ENCODE data around the gene PLEKHG4B. TPM values are rescaled to one million over a fixed set of nuclear protein-coding genes. Genes with fewer than 3 reads are reported as not detected.

Gene PLEKHG4B
- total RNA-seq, 1 donor from 2014 or later: 6.8 TPM

- Mint-ChIP-seq H3K27me3 (ENCODE audit: unreplicated experiment) (peaks cover 17% of the 10 kb centered on the region), H3K36me3 (ENCODE audit: low read depth, unreplicated experiment) (peaks cover 15% of the 10 kb centered on the region), H3K4me1 (ENCODE audit: unreplicated experiment) (no peaks in the 10 kb centered on the region), H3K27ac (ENCODE audit: unreplicated experiment) (no peak overlapping the region), H3K9me3 (ENCODE audit: unreplicated experiment) (peaks cover 5% of the 10 kb centered on the region), H3K4me3 (ENCODE audit: unreplicated experiment) (no peak overlapping the region)
- TF ChIP-seq CTCF (IDR thresholded peaks at IDR 0.05; ENCODE audit: unreplicated experiment): no peak
- DNase-seq (ENCODE audit: low spot score): no peak
Measured at GRCh38 chr5:145585-146323, 53.8 kb downstream of the PLEKHG4B start.

GRCh38 chr5:147751-148150, 55.8 kb downstream of the PLEKHG4B start:
- no peak for TF ChIP-seq CTCF (IDR thresholded peaks at IDR 0.05; ENCODE audit: unreplicated experiment)
- Mint-ChIP-seq H3K27me3 (ENCODE audit: unreplicated experiment) (peaks cover 10% of the 10 kb centered on the region), H3K36me3 (ENCODE audit: low read depth, unreplicated experiment) (peaks cover 9% of the 10 kb centered on the region), H3K9me3 (ENCODE audit: unreplicated experiment) (peaks cover 5% of the 10 kb centered on the region), H3K4me3 (ENCODE audit: unreplicated experiment) (peak overlapping the region; percentile 61), H3K4me1 (ENCODE audit: unreplicated experiment) (no peaks in the 10 kb centered on the region), H3K27ac (ENCODE audit: unreplicated experiment) (no peak overlapping the region)
- no peak for DNase-seq (ENCODE audit: low spot score)

GRCh38 chr5:149745-150485, 57.9 kb downstream of the PLEKHG4B start:
- H3K4me3 Mint-ChIP-seq (ENCODE audit: unreplicated experiment): no peak overlapping the region
- peaks cover 3% of the 10 kb centered on the region for H3K4me1 Mint-ChIP-seq (ENCODE audit: unreplicated experiment)
- TF ChIP-seq CTCF (IDR thresholded peaks at IDR 0.05; ENCODE audit: unreplicated experiment): no peak
- peaks cover 9% of the 10 kb centered on the region for H3K36me3 Mint-ChIP-seq (ENCODE audit: low read depth, unreplicated experiment)
- H3K27ac Mint-ChIP-seq (ENCODE audit: unreplicated experiment): no peak overlapping the region
- H3K27me3 Mint-ChIP-seq (ENCODE audit: unreplicated experiment): peaks cover 5% of the 10 kb centered on the region
- peaks cover 5% of the 10 kb centered on the region for H3K9me3 Mint-ChIP-seq (ENCODE audit: unreplicated experiment)
- no peak for DNase-seq (ENCODE audit: low spot score)

- no peak for TF ChIP-seq CTCF (IDR thresholded peaks at IDR 0.05; ENCODE audit: unreplicated experiment)
- peaks cover 3% of the 10 kb centered on the region for H3K4me1 Mint-ChIP-seq (ENCODE audit: unreplicated experiment)
- no peak overlapping the region for H3K4me3 Mint-ChIP-seq (ENCODE audit: unreplicated experiment)
- DNase-seq (ENCODE audit: low spot score): no peak
- H3K9me3 Mint-ChIP-seq (ENCODE audit: unreplicated experiment): peaks cover 5% of the 10 kb centered on the region
- H3K27me3 Mint-ChIP-seq (ENCODE audit: unreplicated experiment): peaks cover 2% of the 10 kb centered on the region
- no peak overlapping the region for H3K27ac Mint-ChIP-seq (ENCODE audit: unreplicated experiment)
- H3K36me3 Mint-ChIP-seq (ENCODE audit: low read depth, unreplicated experiment): peaks cover 9% of the 10 kb centered on the region
Measured at GRCh38 chr5:150746-151145, 58.8 kb downstream of the PLEKHG4B start.

- DNase-seq (ENCODE audit: low spot score): no peak
- Mint-ChIP-seq H3K27me3 (ENCODE audit: unreplicated experiment) (peaks cover 2% of the 10 kb centered on the region), H3K27ac (ENCODE audit: unreplicated experiment) (no peak overlapping the region), H3K9me3 (ENCODE audit: unreplicated experiment) (peaks cover 5% of the 10 kb centered on the region), H3K4me1 (ENCODE audit: unreplicated experiment) (peaks cover 3% of the 10 kb centered on the region), H3K4me3 (ENCODE audit: unreplicated experiment) (no peak overlapping the region), H3K36me3 (ENCODE audit: low read depth, unreplicated experiment) (peaks cover 11% of the 10 kb centered on the region)
- TF ChIP-seq CTCF (IDR thresholded peaks at IDR 0.05; ENCODE audit: unreplicated experiment): no peak
Measured at GRCh38 chr5:152077-152476, 60.1 kb downstream of the PLEKHG4B start.
